Stimulated activated CD8-positive, alpha-beta memory T cell treated with anti-CD3 and anti-CD28 coated beads, Interleukin-4, amount 100 ng/mL, for 48 hours (primary cell): ENCODE results near the gene TADA2B.

Experiments
- DNase-seq: peaks from one replicate; pipeline ENCODE4 v3.0.0-alpha.2; 2020

The TADA2B gene

GRCh38 chr4:7043284-7044136 lies at the start of gene TADA2B:
TADA2B (plus strand) TSS chr4:7043372; CDS start chr4:7043580, 208 bp downstream.
- peak; percentile 63 for DNase-seq

- no peak for DNase-seq
These were observed 46.7 kb upstream of the TADA2B start for GRCh38 chr4:6996481-6996880.

GRCh38 chr4:6999172-7000086 lies 43.7 kb upstream of the TADA2B start:
- DNase-seq: no peak

GRCh38 chr4:7000421-7001176 lies 42.6 kb upstream of the TADA2B start:
- DNase-seq: no peak

- no peak for DNase-seq
These were observed 41.9 kb upstream of the TADA2B start for GRCh38 chr4:7001271-7001670.

GRCh38 chr4:7002336-7002735 lies 40.8 kb upstream of the TADA2B start:
- DNase-seq: no peak

GRCh38 chr4:7003176-7003878 lies 39.8 kb upstream of the TADA2B start:
- DNase-seq: no peak

- DNase-seq: no peak
These were observed 39.3 kb upstream of the TADA2B start for GRCh38 chr4:7003879-7004240.

GRCh38 chr4:7004331-7004730 lies 38.8 kb upstream of the TADA2B start:
- no peak for DNase-seq

GRCh38 chr4:7005571-7005970 lies 37.6 kb upstream of the TADA2B start:
- no peak for DNase-seq

GRCh38 chr4:7006411-7006810 lies 36.8 kb upstream of the TADA2B start:
- DNase-seq: no peak

- no peak for DNase-seq
These were observed 35.8 kb upstream of the TADA2B start for GRCh38 chr4:7007142-7007907.

GRCh38 chr4:7007944-7008343 lies 35.2 kb upstream of the TADA2B start:
- no peak for DNase-seq

GRCh38 chr4:7009564-7009963 lies 33.6 kb upstream of the TADA2B start:
- DNase-seq: no peak

- no peak for DNase-seq
These were observed 30.0 kb upstream of the TADA2B start for GRCh38 chr4:7013175-7013574.

GRCh38 chr4:7014815-7015214 lies 28.4 kb upstream of the TADA2B start:
- DNase-seq: no peak

- DNase-seq: no peak
These were observed 27.7 kb upstream of the TADA2B start for GRCh38 chr4:7015383-7016035.

- no peak for DNase-seq
These were observed 27.1 kb upstream of the TADA2B start for GRCh38 chr4:7016086-7016485.

- no peak for DNase-seq
These were observed 26.7 kb upstream of the TADA2B start for GRCh38 chr4:7016512-7016911.

- DNase-seq: no peak
These were observed 25.6 kb upstream of the TADA2B start for GRCh38 chr4:7017446-7018048.

- no peak for DNase-seq
These were observed 24.9 kb upstream of the TADA2B start for GRCh38 chr4:7018281-7018680.
